K562 (cell line): Measurements from ENCODE around the gene FAM171A2.
A peak's percentile ranks its signal among the peaks of the same experiment; 100 is the strongest.

Experiments
- BACH1 ChIP-seq: fragments of 200-800 bp; sonication (Bioruptor generic); IDR thresholded peaks from 2 replicates; pipeline ENCODE4 v1.6.1; 2016; ENCODE audit warnings: missing genetic modification characterization, missing compliant biosample characterization
- EZH2 ChIP-seq: IDR thresholded peaks from 2 replicates; pipeline ENCODE4 v1.6.1; 2012; ENCODE audit warnings: low read depth, mild to moderate bottlenecking, inconsistent platforms, low read length, borderline replicate concordance
- FOXA1 ChIP-seq: fragments of 450-650 bp; IDR thresholded peaks from 2 replicates; pipeline ENCODE4 v1.6.1; 2016; ENCODE audit warnings: mild to moderate bottlenecking, borderline replicate concordance
- MCM5 ChIP-seq: fragments of 450-650 bp; IDR thresholded peaks from 2 replicates; pipeline ENCODE4 v1.6.1; 2016; ENCODE audit warnings: low read depth
- RB1 ChIP-seq: fragments of 450-650 bp; IDR thresholded peaks from 2 replicates; pipeline ENCODE4 v1.6.1; 2017; ENCODE audit warnings: low read depth, mild to moderate bottlenecking
- SIRT6 ChIP-seq: IDR thresholded peaks from one replicate; pipeline ENCODE4 v1.6.1; 2012; ENCODE audit warnings: low read depth, mild to moderate bottlenecking, control low read depth, inconsistent platforms, low read length, moderate library complexity
- SREBF2 ChIP-seq: sonication (generic); formaldehyde crosslinking; IDR thresholded peaks from 2 replicates; pipeline ENCODE4 v1.4.0; 2020; ENCODE audit warnings: mild to moderate bottlenecking, missing genetic modification reagents
- TFAM ChIP-seq: fragments of 250-450 bp; sonication (Bioruptor Pico); conservative IDR thresholded peaks from 2 replicates; pipeline ENCODE4 v1.5.0; 2021; ENCODE audit warnings: mild to moderate bottlenecking, moderate library complexity
- ZNF785 ChIP-seq: fragments of 250-450 bp; sonication (Bioruptor Pico); IDR thresholded peaks from 2 replicates; pipeline ENCODE4 v1.4.0; 2020; ENCODE audit warnings: mild to moderate bottlenecking
- TF ChIP-seq, protein P1 (sequence below), 3 experiments: IDR thresholded peaks in 2 of 3; conservative IDR thresholded peaks in 1 of 3; 2 replicates each; pipeline ENCODE4 v1.5.1; 2011 to 2012; ENCODE audit warnings: low read length in 3 of 3, mild to moderate bottlenecking in 3 of 3, control low read depth in 2 of 3, improper control_type of control experiment in 1 of 3, inconsistent platforms in 1 of 3, low read depth in 1 of 3, mixed read lengths in 1 of 3, moderate library complexity in 1 of 3; ENCODE audit not compliant: insufficient read depth in 2 of 3
- TF ChIP-seq, protein P2 (sequence below): fragments of 450-650 bp; IDR thresholded peaks from 2 replicates; pipeline ENCODE4 v1.6.1; 2017; ENCODE audit warnings: mild to moderate bottlenecking, moderate library complexity
- TF ChIP-seq, protein P3 (sequence below): sonication (generic); formaldehyde crosslinking; IDR thresholded peaks from 2 replicates; pipeline ENCODE4 v1.8.0; 2022; ENCODE audit warnings: missing genetic modification reagents, mild to moderate bottlenecking, borderline replicate concordance
- TF ChIP-seq, protein P4 (sequence below): sonication (generic); formaldehyde crosslinking; IDR thresholded peaks from 2 replicates; pipeline ENCODE4 v1.8.1; 2023; ENCODE audit warnings: mild to moderate bottlenecking, missing genetic modification reagents

DNA sequence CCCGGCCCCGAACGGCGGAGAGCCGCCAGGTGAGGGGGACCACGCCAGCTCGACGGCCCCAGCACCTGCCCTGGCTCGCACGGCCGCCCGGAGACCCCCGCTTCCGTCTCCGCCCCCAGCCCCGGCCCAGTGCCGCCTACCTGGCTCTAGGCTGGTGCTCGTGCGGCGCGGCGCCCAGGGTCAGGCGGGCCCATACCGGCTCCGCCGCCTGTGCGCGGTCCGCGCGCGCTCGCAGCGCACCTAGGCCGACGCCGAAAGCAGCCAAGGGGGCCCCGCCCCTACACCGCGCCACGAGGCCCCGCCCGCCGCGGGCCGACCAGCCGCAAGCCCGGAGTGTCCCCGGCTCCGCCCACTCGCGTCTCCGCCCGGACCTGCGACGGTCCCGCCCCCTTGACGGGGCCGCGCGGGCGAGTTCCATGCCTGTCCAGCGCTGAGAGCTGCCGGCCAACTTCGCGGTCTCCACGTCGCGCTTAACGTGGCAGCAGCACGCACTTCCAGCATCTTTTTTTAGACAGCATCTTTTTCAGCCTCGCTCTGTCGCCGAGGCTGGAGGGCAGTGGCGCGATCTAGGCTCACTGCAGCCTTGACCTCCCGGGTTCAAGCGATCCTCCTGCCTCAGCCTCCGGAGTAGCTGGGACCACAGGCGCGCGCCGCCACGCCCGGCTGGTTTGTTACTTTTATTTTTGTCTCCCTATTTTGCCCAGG is 38.9 kb downstream of the FAM171A2 start, which contains the start of gene SLC25A39:
- TF ChIP-seq, protein P1, sequence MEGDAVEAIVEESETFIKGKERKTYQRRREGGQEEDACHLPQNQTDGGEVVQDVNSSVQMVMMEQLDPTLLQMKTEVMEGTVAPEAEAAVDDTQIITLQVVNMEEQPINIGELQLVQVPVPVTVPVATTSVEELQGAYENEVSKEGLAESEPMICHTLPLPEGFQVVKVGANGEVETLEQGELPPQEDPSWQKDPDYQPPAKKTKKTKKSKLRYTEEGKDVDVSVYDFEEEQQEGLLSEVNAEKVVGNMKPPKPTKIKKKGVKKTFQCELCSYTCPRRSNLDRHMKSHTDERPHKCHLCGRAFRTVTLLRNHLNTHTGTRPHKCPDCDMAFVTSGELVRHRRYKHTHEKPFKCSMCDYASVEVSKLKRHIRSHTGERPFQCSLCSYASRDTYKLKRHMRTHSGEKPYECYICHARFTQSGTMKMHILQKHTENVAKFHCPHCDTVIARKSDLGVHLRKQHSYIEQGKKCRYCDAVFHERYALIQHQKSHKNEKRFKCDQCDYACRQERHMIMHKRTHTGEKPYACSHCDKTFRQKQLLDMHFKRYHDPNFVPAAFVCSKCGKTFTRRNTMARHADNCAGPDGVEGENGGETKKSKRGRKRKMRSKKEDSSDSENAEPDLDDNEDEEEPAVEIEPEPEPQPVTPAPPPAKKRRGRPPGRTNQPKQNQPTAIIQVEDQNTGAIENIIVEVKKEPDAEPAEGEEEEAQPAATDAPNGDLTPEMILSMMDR (IDR thresholded peaks at IDR 0.05 in 2 of 3, conservative IDR thresholded peaks at IDR 0.05 in 1 of 3; ENCODE audit: insufficient read depth in 2 of 3, low read depth in 1 of 3, low read length in 3 of 3), result no peak
- TF ChIP-seq, protein P2, sequence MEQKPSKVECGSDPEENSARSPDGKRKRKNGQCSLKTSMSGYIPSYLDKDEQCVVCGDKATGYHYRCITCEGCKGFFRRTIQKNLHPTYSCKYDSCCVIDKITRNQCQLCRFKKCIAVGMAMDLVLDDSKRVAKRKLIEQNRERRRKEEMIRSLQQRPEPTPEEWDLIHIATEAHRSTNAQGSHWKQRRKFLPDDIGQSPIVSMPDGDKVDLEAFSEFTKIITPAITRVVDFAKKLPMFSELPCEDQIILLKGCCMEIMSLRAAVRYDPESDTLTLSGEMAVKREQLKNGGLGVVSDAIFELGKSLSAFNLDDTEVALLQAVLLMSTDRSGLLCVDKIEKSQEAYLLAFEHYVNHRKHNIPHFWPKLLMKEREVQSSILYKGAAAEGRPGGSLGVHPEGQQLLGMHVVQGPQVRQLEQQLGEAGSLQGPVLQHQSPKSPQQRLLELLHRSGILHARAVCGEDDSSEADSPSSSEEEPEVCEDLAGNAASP, result no peak
- no peak for TF ChIP-seq FOXA1
- TF ChIP-seq ZNF785 (CRISPR knock-in tag), result no peak
- no peak for TF ChIP-seq SREBF2
- no peak for TF ChIP-seq EZH2
- TF ChIP-seq, protein P3, sequence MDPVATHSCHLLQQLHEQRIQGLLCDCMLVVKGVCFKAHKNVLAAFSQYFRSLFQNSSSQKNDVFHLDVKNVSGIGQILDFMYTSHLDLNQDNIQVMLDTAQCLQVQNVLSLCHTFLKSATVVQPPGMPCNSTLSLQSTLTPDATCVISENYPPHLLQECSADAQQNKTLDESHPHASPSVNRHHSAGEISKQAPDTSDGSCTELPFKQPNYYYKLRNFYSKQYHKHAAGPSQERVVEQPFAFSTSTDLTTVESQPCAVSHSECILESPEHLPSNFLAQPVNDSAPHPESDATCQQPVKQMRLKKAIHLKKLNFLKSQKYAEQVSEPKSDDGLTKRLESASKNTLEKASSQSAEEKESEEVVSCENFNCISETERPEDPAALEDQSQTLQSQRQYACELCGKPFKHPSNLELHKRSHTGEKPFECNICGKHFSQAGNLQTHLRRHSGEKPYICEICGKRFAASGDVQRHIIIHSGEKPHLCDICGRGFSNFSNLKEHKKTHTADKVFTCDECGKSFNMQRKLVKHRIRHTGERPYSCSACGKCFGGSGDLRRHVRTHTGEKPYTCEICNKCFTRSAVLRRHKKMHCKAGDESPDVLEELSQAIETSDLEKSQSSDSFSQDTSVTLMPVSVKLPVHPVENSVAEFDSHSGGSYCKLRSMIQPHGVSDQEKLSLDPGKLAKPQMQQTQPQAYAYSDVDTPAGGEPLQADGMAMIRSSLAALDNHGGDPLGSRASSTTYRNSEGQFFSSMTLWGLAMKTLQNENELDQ, result no peak
- TF ChIP-seq MCM5, result no peak
- TF ChIP-seq, protein P4, sequence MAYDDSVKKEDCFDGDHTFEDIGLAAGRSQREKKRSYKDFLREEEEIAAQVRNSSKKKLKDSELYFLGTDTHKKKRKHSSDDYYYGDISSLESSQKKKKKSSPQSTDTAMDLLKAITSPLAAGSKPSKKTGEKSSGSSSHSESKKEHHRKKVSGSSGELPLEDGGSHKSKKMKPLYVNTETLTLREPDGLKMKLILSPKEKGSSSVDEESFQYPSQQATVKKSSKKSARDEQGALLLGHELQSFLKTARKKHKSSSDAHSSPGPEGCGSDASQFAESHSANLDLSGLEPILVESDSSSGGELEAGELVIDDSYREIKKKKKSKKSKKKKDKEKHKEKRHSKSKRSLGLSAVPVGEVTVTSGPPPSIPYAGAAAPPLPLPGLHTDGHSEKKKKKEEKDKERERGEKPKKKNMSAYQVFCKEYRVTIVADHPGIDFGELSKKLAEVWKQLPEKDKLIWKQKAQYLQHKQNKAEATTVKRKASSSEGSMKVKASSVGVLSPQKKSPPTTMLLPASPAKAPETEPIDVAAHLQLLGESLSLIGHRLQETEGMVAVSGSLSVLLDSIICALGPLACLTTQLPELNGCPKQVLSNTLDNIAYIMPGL (CRISPR knock-in tag), result no peak
- TF ChIP-seq RB1, result peak; percentile 93
- TF ChIP-seq BACH1 (tag), result no peak
- no peak for TF ChIP-seq SIRT6
- no peak for TF ChIP-seq TFAM (CRISPR knock-in tag)
